AG10803 (cell line): Measurements from ENCODE around the gene ERMARD.

Experiments
- DNase-seq: peaks from one replicate; pipeline ENCODE4 v3.0.0; 2010; ENCODE audit warnings: low read depth
- H3K4me3 ChIP-seq: 2 replicates; pipeline ENCODE4 v1.5.1; 2011; ENCODE audit warnings: mild to moderate bottlenecking, low read length, control low read depth
- CTCF ChIP-seq: conservative IDR thresholded peaks from 2 replicates; pipeline ENCODE4 v1.5.1; 2011; ENCODE audit warnings: mild to moderate bottlenecking, low read length, control low read depth, inconsistent platforms

ERMARD gene

GRCh38 chr6:169802790-169803189, 51.4 kb downstream of the ERMARD start:
- DNase-seq: no peak
- H3K4me3 ChIP-seq: no peak overlapping the region
- no peak for TF ChIP-seq CTCF

GRCh38 chr6:169803271-169803811, 51.9 kb downstream of the ERMARD start:
- no peak for TF ChIP-seq CTCF
- no peak overlapping the region for H3K4me3 ChIP-seq
- no peak for DNase-seq

GRCh38 chr6:169803816-169804340, 52.5 kb downstream of the ERMARD start:
- no peak for DNase-seq
- no peak for TF ChIP-seq CTCF
- H3K4me3 ChIP-seq: no peak overlapping the region

- TF ChIP-seq CTCF: no peak
- DNase-seq: no peak
- no peak overlapping the region for H3K4me3 ChIP-seq
These were observed 53.0 kb downstream of the ERMARD start for GRCh38 chr6:169804427-169804826.

- no peak for TF ChIP-seq CTCF
- H3K4me3 ChIP-seq: no peak overlapping the region
- no peak for DNase-seq
These were observed 53.9 kb downstream of the ERMARD start for GRCh38 chr6:169805242-169805838.

- H3K4me3 ChIP-seq: no peak overlapping the region
- TF ChIP-seq CTCF: no peak
- no peak for DNase-seq
These were observed 55.3 kb downstream of the ERMARD start for GRCh38 chr6:169806701-169807100.

GRCh38 chr6:169807229-169807628, 55.8 kb downstream of the ERMARD start:
- H3K4me3 ChIP-seq: no peak overlapping the region
- no peak for DNase-seq
- TF ChIP-seq CTCF: no peak
